SHP77 (cell line): ENCODE measurements around the gene RNASE2.
"Not testable (repeated sequence)": the region's sequence is repeated elsewhere in the genome, so short reads cannot be mapped to it uniquely, and the experiment has no call there.

ENCODE experiments used
- DNase-seq, 2 experiments: peaks; one replicate each; lab custom pipeline; 2025; lab: John Stamatoyannopoulos, UW

RNASE2 gene

DNA sequence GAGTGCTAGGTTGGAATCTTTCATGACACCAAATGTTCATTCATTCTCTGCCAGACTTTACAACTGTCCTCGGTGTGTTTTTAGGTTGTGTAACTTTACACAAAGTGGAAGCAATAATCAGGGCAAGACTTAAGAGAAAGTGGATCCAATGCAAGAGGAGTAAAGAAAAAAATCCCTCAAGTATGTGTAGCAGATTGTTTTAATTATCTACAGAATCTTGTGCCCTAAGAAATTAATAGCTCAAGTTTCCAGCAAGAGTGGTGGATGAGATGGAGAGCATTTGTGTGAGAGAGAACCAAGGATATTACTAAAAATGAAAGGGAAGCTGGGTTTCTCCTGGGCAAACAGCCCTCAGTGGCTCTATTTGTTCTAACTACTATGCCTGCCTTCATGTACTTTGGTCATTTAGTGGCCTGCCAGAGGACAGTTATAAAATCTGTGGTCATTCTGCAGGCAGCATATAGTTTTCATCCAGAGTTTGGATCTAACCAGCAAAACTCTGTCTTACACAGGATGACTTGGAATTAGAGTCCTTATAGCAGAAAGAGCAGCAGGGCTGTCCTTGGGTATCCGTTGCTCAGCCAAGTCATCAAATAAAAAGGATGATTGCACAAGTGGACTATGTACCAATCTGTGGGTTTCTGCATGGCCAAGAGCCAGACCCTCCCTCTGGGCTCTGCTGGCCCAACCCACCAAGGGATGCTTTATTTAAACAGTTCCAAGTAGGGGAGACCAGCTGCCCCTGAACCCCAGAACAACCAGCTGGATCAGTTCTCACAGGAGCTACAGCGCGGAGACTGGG, at the start of gene RNASE2:
RNASE2 (plus strand) TSS at position 752 of the 802 bp plus-strand sequence. CDS start 285 bp downstream, outside the sequence.
- DNase-seq: not testable (repeated sequence)

- DNase-seq: no peak
These were observed 49.6 kb upstream of the RNASE2 start for GRCh38 chr14:20905676-20906075.

DNA sequence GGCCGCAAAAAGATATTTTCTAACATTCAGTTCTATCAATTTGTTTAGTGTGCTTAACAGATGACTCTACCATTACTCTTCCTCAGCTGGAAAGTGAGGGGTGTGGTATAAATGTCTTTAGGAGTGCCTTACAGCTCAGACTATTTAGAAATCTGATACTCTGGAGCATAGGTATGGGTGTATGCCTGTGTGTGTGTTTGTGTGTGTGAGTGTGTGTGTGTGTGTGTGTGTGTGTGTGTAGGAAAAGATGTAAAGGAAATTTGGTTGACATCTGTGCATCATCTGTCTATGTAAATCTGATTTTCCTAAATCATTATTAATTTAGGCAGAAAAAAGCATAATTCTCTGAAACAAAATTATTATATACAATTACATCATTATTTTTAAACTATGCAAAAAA, 48.1 kb upstream of the RNASE2 start:
- DNase-seq: no peak

DNA sequence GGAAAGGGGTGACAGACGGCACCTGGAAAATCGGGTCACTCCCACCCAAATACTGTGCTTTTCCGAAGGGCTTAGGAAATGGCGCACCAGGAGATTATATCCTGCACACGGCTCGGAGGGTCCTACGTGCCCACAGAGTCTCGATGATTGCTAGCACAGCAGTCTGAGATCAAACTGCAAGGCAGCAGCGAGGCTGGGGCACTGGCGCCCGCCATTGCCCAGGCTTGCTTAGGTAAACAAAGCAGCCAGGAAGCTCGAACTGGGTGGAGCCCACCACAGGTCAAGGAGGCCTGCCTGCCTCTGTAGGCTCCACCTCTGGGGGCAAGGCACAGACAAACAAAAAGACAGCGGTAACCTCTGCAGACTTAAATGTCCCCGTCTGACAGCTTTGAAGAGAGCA, 44.5 kb upstream of the RNASE2 start:
- DNase-seq: peak in 1 of 2 experiments; percentile 4

GRCh38 chr14:20919038-20919756, 36.1 kb upstream of the RNASE2 start:
- not testable (repeated sequence) for DNase-seq

GRCh38 chr14:20923766-20924297, 31.5 kb upstream of the RNASE2 start:
- not testable (repeated sequence) for DNase-seq

DNA sequence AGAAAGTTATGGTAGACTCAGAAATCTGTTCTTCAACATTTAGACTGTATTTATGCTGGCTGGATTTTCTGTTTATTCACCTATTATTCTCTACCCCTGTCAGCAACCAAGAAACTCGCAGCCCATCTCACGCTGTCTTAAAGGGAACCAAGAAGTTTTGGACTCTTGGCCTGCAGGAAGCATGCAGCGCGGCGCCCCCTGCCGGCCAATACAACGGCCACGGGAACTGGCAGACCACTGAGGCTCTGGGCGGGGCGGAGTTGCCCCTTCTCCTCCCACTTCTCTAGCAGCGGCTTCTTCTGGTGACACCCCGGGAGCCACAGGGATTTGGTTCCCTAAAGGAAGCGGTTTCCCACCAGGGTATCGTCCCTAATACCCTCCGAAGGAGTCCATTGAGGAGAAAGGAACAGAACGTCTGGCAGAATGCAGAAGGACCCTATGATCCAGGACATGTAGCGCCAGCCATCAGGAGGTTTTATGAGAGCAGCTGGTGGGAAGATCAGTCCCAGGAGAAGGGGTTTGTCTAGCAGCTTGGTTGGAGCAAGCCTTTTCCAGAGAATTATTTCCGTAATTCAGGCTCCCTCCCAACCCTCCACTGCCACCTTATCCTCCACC, 21.0 kb upstream of the RNASE2 start:
- DNase-seq: peak; percentile 6 to 21

DNA sequence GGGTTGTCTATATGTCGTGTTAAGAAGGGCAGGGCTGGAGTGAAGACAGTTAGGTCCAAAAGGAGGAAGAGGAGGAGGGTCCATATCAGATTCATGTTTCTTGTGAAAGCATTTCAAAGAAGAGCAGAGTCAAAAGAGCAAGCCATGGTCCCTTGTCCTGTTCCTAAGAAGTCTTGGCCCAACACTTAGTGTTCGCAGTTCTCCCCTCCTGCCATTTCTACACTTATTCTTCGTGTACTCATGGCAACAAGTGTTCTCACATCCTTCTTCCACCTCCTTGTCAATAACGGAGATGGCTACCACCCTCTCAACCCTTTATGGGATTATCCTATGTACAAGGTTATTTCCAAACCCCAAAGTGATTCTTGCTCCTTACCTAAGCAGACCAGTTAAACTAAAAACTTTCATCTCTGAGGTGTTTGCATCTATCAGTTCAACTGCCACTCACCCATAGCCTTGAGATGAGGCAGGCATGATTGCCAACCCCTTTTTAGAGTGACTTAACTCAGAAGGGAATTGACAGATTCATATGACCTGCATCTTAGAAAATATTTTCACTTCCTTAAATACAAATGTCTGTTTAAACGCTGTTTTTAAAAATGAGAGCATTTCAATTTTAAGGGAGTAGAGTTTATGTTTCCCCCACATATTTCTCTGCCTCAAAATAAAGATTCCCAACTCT, 19.8 kb upstream of the RNASE2 start:
- no peak for DNase-seq

- not testable (repeated sequence) for DNase-seq
These were observed 10.1 kb upstream of the RNASE2 start for GRCh38 chr14:20945146-20945545.

DNA sequence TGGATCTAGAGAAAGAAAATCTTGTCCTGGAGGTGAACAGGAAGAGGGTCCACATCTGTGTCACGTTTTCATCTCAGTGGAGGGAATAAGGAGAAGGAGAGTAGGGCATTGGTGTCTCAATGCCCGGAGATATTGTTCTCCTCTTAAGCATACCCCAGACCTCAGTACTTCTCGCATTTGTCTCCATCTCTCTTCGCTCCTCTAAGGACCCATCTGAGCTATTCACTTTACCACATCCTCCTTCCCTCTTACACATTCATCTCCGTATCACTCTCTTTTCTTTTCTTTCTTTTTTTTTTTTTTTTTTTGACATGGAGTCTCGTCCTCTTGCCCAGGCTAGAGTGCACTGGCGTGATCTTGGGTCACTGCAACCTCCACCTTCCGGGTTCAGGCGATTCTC, 8.6 kb upstream of the RNASE2 start:
- DNase-seq: not testable (repeated sequence)

GRCh38 chr14:20955538-20955873, 219 bp downstream of the RNASE2 start:
- DNase-seq: not testable (repeated sequence)

DNA sequence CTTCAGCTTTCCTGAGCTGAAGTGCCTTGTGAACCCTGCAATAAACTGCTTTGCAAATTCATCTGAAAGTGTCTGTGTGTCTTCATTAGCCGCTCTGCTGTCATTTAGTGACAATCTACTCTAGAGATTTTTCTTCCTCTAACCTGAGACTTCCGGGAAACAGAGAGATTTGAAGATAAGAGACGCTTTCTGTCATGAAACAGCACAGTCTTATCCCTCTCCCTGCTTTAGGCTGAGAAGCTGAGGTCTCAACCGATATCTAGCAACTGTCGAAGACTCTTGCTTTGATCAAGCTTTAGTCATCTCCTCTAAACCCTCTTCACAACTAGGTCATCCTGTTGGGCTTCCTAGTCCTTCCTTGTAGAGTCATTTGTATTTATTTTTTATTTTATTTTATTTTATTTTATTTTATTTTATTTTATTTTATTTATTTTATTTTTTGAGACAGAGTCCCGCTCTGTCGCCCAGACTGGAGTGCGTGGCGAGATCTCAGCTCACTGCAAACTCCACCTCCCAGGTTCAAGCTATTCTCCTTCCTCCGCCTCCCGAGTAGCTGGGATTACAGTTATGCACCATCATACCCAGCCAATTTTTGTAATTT, 1.2 kb downstream of the RNASE2 start:
- no peak for DNase-seq

- DNase-seq: not testable (repeated sequence)
These were observed 3.7 kb downstream of the RNASE2 start for GRCh38 chr14:20958946-20959345.

DNA sequence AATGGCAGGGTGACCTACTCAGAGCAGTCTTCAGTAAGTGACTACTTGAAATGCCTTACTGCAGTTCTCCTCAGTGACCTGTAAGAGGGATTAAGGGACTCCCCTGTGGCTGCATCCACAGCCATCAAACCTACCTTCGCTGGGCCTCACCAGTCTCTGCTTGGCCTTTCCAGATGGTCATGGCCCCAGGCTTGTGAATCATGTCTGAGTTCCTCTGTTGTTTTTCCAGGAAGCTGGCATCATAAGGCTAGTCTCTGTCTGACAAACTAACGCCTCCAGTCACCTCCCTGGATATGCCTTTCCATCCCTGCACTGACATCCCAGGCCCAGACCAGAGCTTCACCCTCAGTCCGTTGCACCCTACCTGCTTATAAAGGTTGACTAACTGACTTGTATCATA, 14.0 kb downstream of the RNASE2 start:
- no peak for DNase-seq

- no peak for DNase-seq
These were observed 15.3 kb downstream of the RNASE2 start for GRCh38 chr14:20970647-20970982.

- peak; percentile 82 to 84 for DNase-seq
These were observed 15.9 kb downstream of the RNASE2 start for GRCh38 chr14:20970983-20971704.

GRCh38 chr14:20971705-20972021, 16.4 kb downstream of the RNASE2 start:
- DNase-seq: no peak

- DNase-seq: no peak
These were observed 18.2 kb downstream of the RNASE2 start for GRCh38 chr14:20973501-20973900.

- no peak for DNase-seq
These were observed 21.0 kb downstream of the RNASE2 start for GRCh38 chr14:20976291-20976690.

DNA sequence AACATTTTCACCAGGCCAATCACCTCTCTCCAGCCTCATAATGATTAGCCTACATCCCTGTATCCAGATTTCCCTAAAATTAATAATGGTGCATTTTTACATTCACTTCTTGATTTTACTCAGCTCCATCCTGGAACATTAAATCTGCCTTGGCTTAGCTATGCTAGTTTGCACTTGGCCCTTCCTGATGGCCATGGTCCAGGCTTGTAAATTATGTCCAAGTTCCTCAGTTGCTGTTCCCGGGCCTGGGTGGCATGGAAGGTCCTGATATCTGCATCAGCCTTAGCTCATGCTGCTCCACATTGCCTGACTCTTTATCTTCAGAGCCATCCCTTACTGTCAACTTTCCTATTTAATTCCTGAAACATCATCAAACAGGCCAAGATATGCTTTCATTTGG, 23.4 kb downstream of the RNASE2 start:
- no peak for DNase-seq

DNA sequence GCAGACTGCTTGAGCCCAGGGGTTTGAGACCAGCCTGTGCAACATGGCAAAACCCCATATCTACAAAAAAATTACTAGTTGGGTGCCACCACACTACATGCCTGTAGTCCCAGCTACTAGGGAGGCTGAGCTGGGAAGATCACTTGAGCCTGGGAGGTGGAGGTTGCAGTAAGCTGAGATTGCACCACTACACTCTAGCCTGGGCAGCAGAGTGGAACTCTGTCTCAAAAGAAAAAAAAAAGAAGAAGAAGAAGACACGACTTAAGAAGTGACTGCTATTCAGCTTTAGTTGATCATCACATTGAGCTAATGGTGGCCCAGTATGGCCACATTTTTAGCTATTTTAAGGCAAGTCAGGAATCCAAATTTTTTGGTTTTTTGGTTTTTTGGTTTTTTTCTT, 25.6 kb downstream of the RNASE2 start:
- DNase-seq: no peak
